K562 (cell line): ENCODE measurements around the gene CPED1. TPM values are rescaled to one million over a fixed set of nuclear protein-coding genes. Genes with fewer than 3 reads are reported as not detected.

ENCODE experiments used
- AFF1 ChIP-seq, 2 experiments: fragments of 450-650 bp; IDR thresholded peaks; 2 replicates each; pipeline ENCODE4 v1.6.1; 2018; ENCODE audit warnings: mild to moderate bottlenecking in 2 of 2, low read depth in 1 of 2; ENCODE audit not compliant: partially characterized antibody in 2 of 2
- ARID2 ChIP-seq: fragments of 450-650 bp; IDR thresholded peaks from 2 replicates; pipeline ENCODE4 v1.6.1; 2017; ENCODE audit warnings: antibody characterized with exemption, mild to moderate bottlenecking
- CTBP1 ChIP-seq: fragments of 450-650 bp; IDR thresholded peaks from 2 replicates; pipeline ENCODE4 v1.6.1; 2016; ENCODE audit warnings: borderline replicate concordance
- CTCF ChIP-seq, 3 experiments: IDR thresholded peaks in 2 of 3; conservative IDR thresholded peaks in 1 of 3; 2 replicates each; pipeline ENCODE4 v1.5.1; 2011 to 2012; ENCODE audit warnings: low read length in 3 of 3, mild to moderate bottlenecking in 3 of 3, control low read depth in 2 of 3, improper control_type of control experiment in 1 of 3, inconsistent platforms in 1 of 3, low read depth in 1 of 3, mixed read lengths in 1 of 3, moderate library complexity in 1 of 3; ENCODE audit not compliant: insufficient read depth in 2 of 3
- ESRRB ChIP-seq: fragments of 250-450 bp; sonication (Bioruptor Pico); IDR thresholded peaks from 2 replicates; pipeline ENCODE4 v1.5.0; 2020; ENCODE audit warnings: mild to moderate bottlenecking, moderate library complexity, borderline replicate concordance
- GABPB2 ChIP-seq: fragments of 250-450 bp; sonication (Bioruptor Pico); conservative IDR thresholded peaks from 2 replicates; pipeline ENCODE4 v1.5.1; 2021; ENCODE audit warnings: mild to moderate bottlenecking
- JUND ChIP-seq, 2 experiments: IDR thresholded peaks; 2 replicates in 1 of 2; 3 replicates in 1 of 2; pipeline ENCODE4 v1.6.1; 2011; ENCODE audit warnings: borderline replicate concordance in 2 of 2, low read depth in 2 of 2, low read length in 2 of 2, improper control_type of control experiment in 1 of 2, missing biosample characterization in 1 of 2, missing genetic modification characterization in 1 of 2, missing genetic modification reagents in 1 of 2
- TSC22D4 ChIP-seq: fragments of 450-650 bp; IDR thresholded peaks from 2 replicates; pipeline ENCODE4 v1.6.1; 2016; ENCODE audit warnings: missing genetic modification characterization, missing biosample characterization, control low read depth
- U2AF1 ChIP-seq: fragments of 200-400 bp; formaldehyde crosslinking; optimal IDR thresholded peaks from 2 replicates; pipeline ENCODE3; 2017; ENCODE audit warnings: mild to moderate bottlenecking, low read depth, low read length, moderate library complexity
- ZC3H8 ChIP-seq: fragments of 450-650 bp; IDR thresholded peaks from 2 replicates; pipeline ENCODE4 v1.6.1; 2017
- ZNF146 ChIP-seq: IDR thresholded peaks from one replicate; pipeline ENCODE4 v1.6.1; 2018; ENCODE audit warnings: missing compliant biosample characterization; ENCODE audit not compliant: unreplicated experiment
- ZNF174 ChIP-seq: fragments of 250-450 bp; sonication (Bioruptor Pico); IDR thresholded peaks from 2 replicates; pipeline ENCODE4 v1.4.0; 2020; ENCODE audit warnings: mild to moderate bottlenecking
- ZNF217 ChIP-seq: sonication (generic); formaldehyde crosslinking; IDR thresholded peaks from 2 replicates; pipeline ENCODE4 v1.8.0; 2022; ENCODE audit warnings: mild to moderate bottlenecking, missing genetic modification reagents
- ZNF609 ChIP-seq: sonication (generic); formaldehyde crosslinking; IDR thresholded peaks from 2 replicates; pipeline ENCODE4 v1.8.1; 2023; ENCODE audit warnings: missing genetic modification reagents, mild to moderate bottlenecking, borderline replicate concordance
- ZNF668 ChIP-seq: fragments of 250-450 bp; sonication (Bioruptor Pico); IDR thresholded peaks from 2 replicates; pipeline ENCODE4 v1.8.0; 2022; ENCODE audit warnings: mild to moderate bottlenecking, inconsistent platforms
- ZNF696 ChIP-seq: fragments of 250-450 bp; sonication (Bioruptor Pico); conservative IDR thresholded peaks from 2 replicates; pipeline ENCODE4 v1.4.0; 2020; ENCODE audit warnings: mild to moderate bottlenecking, moderate library complexity
- ZNF764 ChIP-seq: fragments of 250-450 bp; sonication (Bioruptor Pico); IDR thresholded peaks from 2 replicates; pipeline ENCODE4 v1.4.0; 2020; ENCODE audit warnings: low read depth, mild to moderate bottlenecking, moderate library complexity
- polyA plus RNA-seq, 8 experiments: library from polyadenylated mRNA; depleted of rRNA in 4 of 8; stranded (reverse) in 5 of 8; unstranded in 3 of 8; fragments of >200 nt; fragmentation: Nextera tagmentation in 2 of 8; fragmentation: Illumina TruSeq in 1 of 8; extraction: Ambion mirVana in 2 of 8; extraction: Trizol in 1 of 8; gene quantifications; 2 replicates each; pipeline versions ENCODE4 v1.2.1 to v1.2.3, GENCODE V29; 2011 to 2014; ENCODE audit warnings: inconsistent platforms in 1 of 8, missing spikeins in 1 of 8
- total RNA-seq, 7 experiments: library from RNA; depleted of rRNA in 6 of 7; stranded (reverse); fragments of >200 nt in 6 of 7; fragmentation: Illumina TruSeq in 2 of 7; extraction: Trizol in 2 of 7; gene quantifications; 2 replicates each; pipeline versions ENCODE4 v1.2.1 to v1.2.3, GENCODE V29; 2011 to 2021; ENCODE audit warnings: low replicate concordance in 1 of 7

The CPED1 gene
- total and polyA plus RNA-seq, 9 of the 15 experiments (the other 6 are each of a cell fraction or from before 2014, with no cell fraction given): 195 to 393 (median 290) TPM

- TF ChIP-seq ZNF764 (CRISPR knock-in tag): no peak
- TF ChIP-seq TSC22D4: no peak
- no peak for TF ChIP-seq ZNF668 (CRISPR knock-in tag)
- TF ChIP-seq GABPB2 (CRISPR knock-in tag): peak; percentile 36; the same call in 1 of the 2 replicates
- peak; percentile 54 to 82 for TF ChIP-seq AFF1 (IDR thresholded peaks at IDR 0.05; ENCODE audit: low read depth in 1 of 2, partially characterized antibody in 2 of 2)
- TF ChIP-seq ZNF174: no peak
- no peak for TF ChIP-seq ESRRB
- no peak for TF ChIP-seq ZNF217
- peak; percentile 37; the same call in 1 of the 2 replicates for TF ChIP-seq CTBP1
- no peak for TF ChIP-seq ZNF696
- no peak for TF ChIP-seq CTCF (IDR thresholded peaks at IDR 0.05 in 2 of 3, conservative IDR thresholded peaks at IDR 0.05 in 1 of 3; ENCODE audit: insufficient read depth in 2 of 3, low read depth in 1 of 3, low read length in 3 of 3)
- TF ChIP-seq JUND (IDR thresholded peaks at IDR 0.05; ENCODE audit: borderline replicate concordance, low read depth, low read length): no peak
- no peak; the same call in 2 of the 3 replicates for TF ChIP-seq JUND (tag; IDR thresholded peaks at IDR 0.05; ENCODE audit: borderline replicate concordance, low read depth, low read length)
- no peak for TF ChIP-seq ZNF609 (CRISPR knock-in tag)
- no peak for TF ChIP-seq U2AF1
- TF ChIP-seq ZC3H8: no peak
- TF ChIP-seq ARID2: no peak
- no peak for TF ChIP-seq ZNF146 (CRISPR knock-in tag)
Observed at GRCh38 chr7:121078701-121079227, 90.3 kb downstream of the CPED1 start (continued).
